Tongue (tissue), 2 donors: ENCODE measurements around the gene FDX1. TPM values are rescaled to one million over a fixed set of nuclear protein-coding genes. Genes with fewer than 3 reads are reported as not detected.
A peak's percentile ranks its signal among the peaks of the same experiment; 100 is the strongest.

Source experiments
- DNase-seq: peaks from one replicate; pipeline ENCODE4 v3.0.0-alpha.2; 2015
- total RNA-seq: library from RNA; depleted of rRNA; stranded (reverse); fragments of >200 nt; gene quantifications from one replicate; pipeline ENCODE4 v1.2.3, GENCODE V29; 2014

The FDX1 gene
- total RNA-seq, 1 donor from 2014 or later = 15.1 TPM

GRCh38 chr11:110512026-110512425 is 82.3 kb downstream of the FDX1 start:
- DNase-seq = no peak

DNA sequence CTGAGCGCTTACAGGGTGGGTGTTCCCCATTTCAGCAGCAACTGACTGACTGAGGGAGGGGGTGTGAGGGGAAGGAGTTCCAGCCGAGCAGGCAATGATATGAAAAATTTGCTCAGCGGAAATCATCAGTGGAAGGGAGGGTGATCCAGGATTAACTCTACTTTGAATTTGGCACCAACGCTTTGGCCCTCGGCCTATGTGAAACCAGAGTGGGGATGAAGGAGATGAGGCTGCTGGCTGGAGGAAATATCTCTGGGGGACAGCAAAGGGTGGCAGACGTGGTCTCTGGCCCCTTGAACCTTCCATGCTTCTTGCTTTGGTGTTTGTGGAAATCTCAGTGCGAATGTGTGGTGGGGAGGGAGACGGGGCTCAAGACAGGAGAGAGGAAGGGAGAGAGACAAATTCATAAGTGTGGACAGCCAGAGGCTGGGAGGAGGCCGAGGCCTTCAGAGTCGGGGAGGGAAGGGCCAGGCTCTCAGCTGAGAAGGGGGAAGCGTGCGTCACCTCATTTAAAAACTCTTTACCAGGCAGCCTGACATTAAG is 83.6 kb downstream of the FDX1 start:
- DNase-seq = peak; percentile 69

GRCh38 chr11:110513846-110514437 is 84.2 kb downstream of the FDX1 start:
- peak; percentile 62 for DNase-seq

Other genes with a start within 250 kb of the FDX1 start
- gene RDX, start 133.3 kb upstream of the FDX1 start, total RNA-seq = 80.5 TPM